MM.1S (cell line): ENCODE data around the gene XPNPEP1.
A peak's percentile ranks its signal among the peaks of the same experiment; 100 is the strongest.

ENCODE experiments used
- DNase-seq: peaks from one replicate; pipeline ENCODE4 v3.0.0-alpha.2; 2015
- H2AFZ ChIP-seq: fragments of 300-600 bp; sonication (generic); 2 replicates; pipeline ENCODE4 v1.6.0; 2016; ENCODE audit warnings: antibody characterized with exemption, low read length
- H3F3A ChIP-seq: fragments of 300-600 bp; sonication (generic); 2 replicates; pipeline ENCODE4 v1.6.1; 2016; ENCODE audit warnings: mild to moderate bottlenecking, antibody characterized with exemption, low read length, moderate library complexity, mixed read lengths; ENCODE audit not compliant: insufficient read depth
- H3K27ac ChIP-seq: fragments of 300-600 bp; sonication (generic); 2 replicates; pipeline ENCODE4 v1.5.1; 2016; ENCODE audit warnings: mild to moderate bottlenecking, low read length
- H3K27me3 ChIP-seq: fragments of 300-600 bp; sonication (generic); replicated peaks from 2 replicates; pipeline ENCODE4 v1.6.0; 2016; ENCODE audit warnings: low read length; ENCODE audit not compliant: insufficient read depth
- H3K36me3 ChIP-seq: fragments of 300-600 bp; sonication (generic); replicated peaks from 2 replicates; pipeline ENCODE4 v1.6.1; 2016; ENCODE audit warnings: mild to moderate bottlenecking, low read length, mixed read lengths; ENCODE audit not compliant: insufficient read depth
- H3K4me1 ChIP-seq: fragments of 300-600 bp; sonication (generic); 2 replicates; pipeline ENCODE4 v1.6.1; 2016; ENCODE audit warnings: low read length, mixed read lengths
- H3K4me2 ChIP-seq: fragments of 300-600 bp; sonication (generic); 2 replicates; pipeline ENCODE4 v1.6.0; 2016; ENCODE audit warnings: low read depth, low read length
- H3K4me3 ChIP-seq: fragments of 300-600 bp; sonication (generic); 2 replicates; pipeline ENCODE4 v1.5.1; 2016; ENCODE audit warnings: low read length, mixed read lengths
- H3K79me2 ChIP-seq: fragments of 300-600 bp; sonication (generic); 2 replicates; pipeline ENCODE4 v1.6.1; 2016; ENCODE audit warnings: mixed run types, low read length, mixed read lengths
- H3K9ac ChIP-seq: fragments of 300-600 bp; sonication (generic); 2 replicates; pipeline ENCODE4 v1.6.1; 2016; ENCODE audit warnings: low read length, mixed read lengths
- H3K9me2 ChIP-seq: fragments of 300-600 bp; sonication (generic); replicated peaks from 2 replicates; pipeline ENCODE4 v1.6.1; 2016; ENCODE audit warnings: mild to moderate bottlenecking, low read length, mixed read lengths; ENCODE audit not compliant: insufficient read depth
- H3K9me3 ChIP-seq: fragments of 300-600 bp; sonication (generic); replicated peaks from 2 replicates; pipeline ENCODE4 v1.6.1; 2016; ENCODE audit warnings: mild to moderate bottlenecking, low read length, mixed read lengths; ENCODE audit not compliant: insufficient read depth
- H4K20me1 ChIP-seq: fragments of 300-600 bp; sonication (generic); 2 replicates; pipeline ENCODE4 v1.6.1; 2016; ENCODE audit warnings: mild to moderate bottlenecking, low read length, moderate library complexity, mixed read lengths; ENCODE audit not compliant: insufficient read depth
- CTCF ChIP-seq: fragments of 300-600 bp; sonication (generic); IDR thresholded peaks from 2 replicates; pipeline ENCODE4 v1.5.1; 2016; ENCODE audit warnings: antibody characterized with exemption, low read length, mixed read lengths
- EZH2 ChIP-seq: fragments of 300-600 bp; sonication (generic); optimal IDR thresholded peaks from 2 replicates; pipeline ENCODE3; 2017; ENCODE audit warnings: low read depth, mild to moderate bottlenecking, antibody characterized with exemption, low read length, mixed read lengths
- EZH2phosphoT487 ChIP-seq: fragments of 300-600 bp; sonication (generic); IDR thresholded peaks from 2 replicates; pipeline ENCODE4 v1.6.1; 2018; ENCODE audit warnings: antibody characterized with exemption, low read length

Gene XPNPEP1

GRCh38 chr10:109924967-109925620 is 1.8 kb upstream of the XPNPEP1 start:
- Histone ChIP-seq H3K27me3 (no peaks in the 10 kb centered on the region), H2AFZ (no peak overlapping the region), H3K4me1 (peaks cover 24% of the 10 kb centered on the region), H3K4me3 (no peak overlapping the region), H3K9me3 (no peaks in the 10 kb centered on the region), H3K27ac (no peak overlapping the region), H3K4me2 (no peak overlapping the region), H3K79me2 (peaks cover 30% of the 10 kb centered on the region), H4K20me1 (no peaks in the 10 kb centered on the region), H3F3A (no peaks in the 10 kb centered on the region), H3K36me3 (no peaks in the 10 kb centered on the region), H3K9ac (no peak overlapping the region), H3K9me2 (no peaks in the 10 kb centered on the region)
- DNase-seq: peak; percentile 12
- no peak for TF ChIP-seq CTCF
- TF ChIP-seq EZH2: no peak
- TF ChIP-seq EZH2phosphoT487: no peak

- Histone ChIP-seq H2AFZ (peak overlapping the region; percentile 87; the same call in 1 of the 2 replicates), H3K79me2 (peaks cover 37% of the 10 kb centered on the region), H3K9me3 (no peaks in the 10 kb centered on the region), H4K20me1 (no peaks in the 10 kb centered on the region), H3K4me3 (no peak overlapping the region; the same call in 1 of the 2 replicates), H3K36me3 (no peaks in the 10 kb centered on the region), H3K9me2 (no peaks in the 10 kb centered on the region), H3K4me2 (0 out of 2 replicates have a peak overlapping the region, but pooled peaks have one; percentile 77), H3K9ac (no peak overlapping the region), H3K4me1 (peaks cover 24% of the 10 kb centered on the region), H3K27me3 (no peaks in the 10 kb centered on the region), H3F3A (no peaks in the 10 kb centered on the region), H3K27ac (no peak overlapping the region)
- no peak for DNase-seq
- no peak for TF ChIP-seq EZH2phosphoT487
- no peak for TF ChIP-seq EZH2
- TF ChIP-seq CTCF: no peak
Observed at GRCh38 chr10:109924087-109924486, 776 bp upstream of the XPNPEP1 start.

GRCh38 chr10:109922358-109922975 is 844 bp downstream of the XPNPEP1 start:
- H3K27me3 ChIP-seq: no peaks in the 10 kb centered on the region
- H3K4me3 ChIP-seq: peak overlapping the region; percentile 92
- H3K79me2 ChIP-seq: peaks cover 48% of the 10 kb centered on the region
- no peaks in the 10 kb centered on the region for H3K9me2 ChIP-seq
- TF ChIP-seq EZH2phosphoT487 (no peak), EZH2 (no peak), CTCF (no peak)
- peak overlapping the region; percentile 79 for H3K4me2 ChIP-seq
- no peaks in the 10 kb centered on the region for H3K36me3 ChIP-seq
- H3F3A ChIP-seq: no peaks in the 10 kb centered on the region
- H2AFZ ChIP-seq: peak overlapping the region; percentile 63
- no peaks in the 10 kb centered on the region for H4K20me1 ChIP-seq
- H3K9me3 ChIP-seq: no peaks in the 10 kb centered on the region
- H3K27ac ChIP-seq: no peak overlapping the region
- peaks cover 24% of the 10 kb centered on the region for H3K4me1 ChIP-seq
- peak overlapping the region; percentile 88 for H3K9ac ChIP-seq
- DNase-seq: no peak
